CD4-positive, alpha-beta T cell (primary cell): Measurements from ENCODE around the gene ERLEC1. TPM values are rescaled to one million over a fixed set of nuclear protein-coding genes. Genes with fewer than 3 reads are reported as not detected.

Source experiments
- ATAC-seq: fragments of 200-7000 bp; cut with Tn5 transposase; one replicate; pipeline ENCODE4 v1.10.0; 2022; ENCODE audit warnings: mild to moderate bottlenecking; ENCODE audit not compliant: poor library complexity
- CTCF ChIA-PET: fragments of 350-600 bp; sonication (Branson Sonifier 250); formaldehyde crosslinking; loops from one replicate; lab custom pipeline; 2021; ENCODE audit warnings: antibody characterized with exemption, inconsistent platforms; lab: Charles Lee
- POLR2A ChIA-PET: fragments of 350-600 bp; sonication (Branson Sonifier 250); formaldehyde crosslinking; loops from one replicate; lab custom pipeline; 2021; ENCODE audit warnings: antibody characterized with exemption, inconsistent platforms; lab: Charles Lee
- DNase-seq, 14 experiments: peaks; one replicate each; pipeline ENCODE4 v3.0.0-alpha.2; 2013 to 2020; ENCODE audit warnings: mixed read lengths in 2 of 14
- H3K27ac ChIP-seq, 2 donors: one replicate each; pipeline versions ENCODE4 v1.5.1 to v1.7.0; 2013; ENCODE audit warnings: low read length in 2 of 2, low read depth in 1 of 2, mild to moderate bottlenecking in 1 of 2
- H3K27me3 ChIP-seq, 2 experiments: 1 replicate in 1 of 2; 2 replicates in 1 of 2; pipeline versions ENCODE4 v1.6.1 to v1.7.0; 2013; ENCODE audit warnings: low read length in 2 of 2, control low read depth in 1 of 2, mild to moderate bottlenecking in 1 of 2, moderate library complexity in 1 of 2; ENCODE audit not compliant: insufficient read depth in 2 of 2, control insufficient read depth in 1 of 2
- H3K36me3 ChIP-seq: one replicate; pipeline ENCODE4 v1.6.1; 2013; ENCODE audit warnings: low read length, control low read depth; ENCODE audit not compliant: insufficient read depth
- H3K4me1 ChIP-seq: one replicate; pipeline ENCODE4 v1.6.1; 2013; ENCODE audit warnings: low read length, control low read depth; ENCODE audit not compliant: insufficient read depth
- H3K4me3 ChIP-seq: one replicate; pipeline ENCODE4 v1.5.1; 2013; ENCODE audit warnings: mild to moderate bottlenecking, low read length, moderate library complexity
- H3K9me3 ChIP-seq, 2 experiments: 1 replicate in 1 of 2; 2 replicates in 1 of 2; pipeline versions ENCODE4 v1.6.1 to v1.7.0; 2013; ENCODE audit warnings: low read length in 2 of 2, mild to moderate bottlenecking in 2 of 2, control low read depth in 1 of 2, moderate library complexity in 1 of 2; ENCODE audit not compliant: control insufficient read depth in 1 of 2, insufficient read depth in 1 of 2
- H3K27ac Mint-ChIP-seq: one replicate; pipeline ENCODE4 v1.8.0; 2020; ENCODE audit warnings: mixed read lengths
- H3K27me3 Mint-ChIP-seq: one replicate; pipeline ENCODE4 v1.8.0; 2021; ENCODE audit warnings: mixed read lengths
- H3K36me3 Mint-ChIP-seq: one replicate; pipeline ENCODE4 v1.8.0; 2021; ENCODE audit warnings: low read depth, mixed read lengths
- H3K4me1 Mint-ChIP-seq: one replicate; pipeline ENCODE4 v1.8.0; 2021; ENCODE audit warnings: low read depth, mixed read lengths
- H3K4me3 Mint-ChIP-seq: one replicate; pipeline ENCODE4 v1.8.0; 2020; ENCODE audit warnings: mild to moderate bottlenecking, mixed read lengths
- H3K9me3 Mint-ChIP-seq: one replicate; pipeline ENCODE4 v1.8.0; 2020; ENCODE audit warnings: mixed read lengths
- CTCF ChIP-seq: fragments of 200-600 bp; IDR thresholded peaks from one replicate; pipeline ENCODE4 v1.8.0; 2022; ENCODE audit warnings: antibody characterized with exemption, mild to moderate bottlenecking
- intact Hi-C, 2 experiments: fragments of 100-400 bp; cut with DNase I in 1 of 2; cut with micrococcal nuclease in 1 of 2; formaldehyde crosslinking; loops; one replicate each; pipeline versions ENCODE4 v1.15.1 to v1.9.0; 2023 to 2025; cut with DNase I, micrococcal nuclease
- total RNA-seq, 174 experiments: library from RNA in 2 of 174; stranded (reverse) in 2 of 174; gene quantifications; one replicate each; pipeline ENCODE4 v1.2.3 and lab custom pipeline; 2021 to 2026

Gene ERLEC1
- total RNA-seq, 2 experiments from 2014 or later = 14.5 to 14.7 TPM

- ChIA-PET POLR2A (interaction anchor here (1.5 kb wide), 1 partner anchor 12 kb away, joined by 7 read pairs; the partner anchor contains the start of gene CHAC2), CTCF (interaction anchor here (0.9 to 1.2 kb wide), 2 partner anchors 12 to 21 kb away, joined by 3 read pairs; no protein-coding TSS in a partner anchor)
- Histone ChIP-seq H3K4me3 (no peak overlapping the region), H3K36me3 (peaks cover 17% of the 10 kb centered on the region), H3K4me1 (peaks cover 7% of the 10 kb centered on the region), H3K9me3 (no peaks in the 10 kb centered on the region), H3K27me3 (no peaks in the 10 kb centered on the region), H3K27ac (no peak overlapping the region)
- Mint-ChIP-seq H3K4me3 (no peak overlapping the region), H3K36me3 (peaks cover 38% of the 10 kb centered on the region), H3K9me3 (no peaks in the 10 kb centered on the region), H3K27ac (peak overlapping the region; percentile 24), H3K27me3 (no peaks in the 10 kb centered on the region), H3K4me1 (peaks cover 39% of the 10 kb centered on the region)
- intact Hi-C loops = loop anchor here (10.0 kb wide), 4 partner anchors 195 to 1915 kb away; partner anchors contain the start of genes CLHC1 (in 1 of the 2), PNPT1 (in 1 of the 2), PPP4R3B (in 1 of the 2) and PSME4 (in 1 of the 2)
- DNase-seq (no peak), ATAC-seq (no peak)
- TF ChIP-seq CTCF = no peak
Observed at GRCh38 chr2:53780056-53780455, 6.8 kb upstream of the ERLEC1 start.

DNA sequence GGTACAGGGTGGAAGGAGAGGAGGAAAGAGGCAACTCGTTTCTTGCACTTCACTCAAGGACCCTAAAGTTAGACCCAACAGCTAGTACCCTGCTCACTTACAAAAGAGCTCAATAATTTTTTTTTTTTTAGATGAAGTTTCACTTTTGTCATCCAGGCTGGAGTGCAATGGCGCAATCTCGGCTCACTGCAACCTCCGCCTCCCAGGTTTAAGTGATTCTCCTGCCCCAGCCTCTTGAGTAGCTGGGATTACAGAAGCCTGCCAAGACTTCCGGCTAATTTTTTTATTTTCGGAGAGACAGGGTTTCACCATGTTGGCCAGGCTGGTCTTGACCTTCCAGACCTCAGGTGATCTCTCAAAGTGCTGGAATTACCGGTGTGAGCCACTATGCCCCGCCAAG lies 4.2 kb upstream of the ERLEC1 start:
- Histone ChIP-seq H3K9me3 (no peaks in the 10 kb centered on the region), H3K27me3 (no peaks in the 10 kb centered on the region), H3K36me3 (peaks cover 10% of the 10 kb centered on the region), H3K4me3 (no peak overlapping the region), H3K27ac (no peak overlapping the region), H3K4me1 (peaks cover 17% of the 10 kb centered on the region)
- Mint-ChIP-seq H3K4me3 (no peak overlapping the region), H3K9me3 (no peaks in the 10 kb centered on the region), H3K27ac (no peak overlapping the region), H3K4me1 (peaks cover 50% of the 10 kb centered on the region), H3K36me3 (peaks cover 46% of the 10 kb centered on the region), H3K27me3 (no peaks in the 10 kb centered on the region)
- intact Hi-C loops = loop anchor here (10.0 kb wide), 4 partner anchors 192 to 1912 kb away; partner anchors contain the start of genes CLHC1 (in 1 of the 2), PNPT1 (in 1 of the 2), PPP4R3B (in 1 of the 2) and PSME4 (in 1 of the 2)
- ChIA-PET CTCF (no interaction called here), POLR2A (no interaction called here)
- TF ChIP-seq CTCF = no peak
- no peak for DNase-seq
- no peak for ATAC-seq

GRCh38 chr2:53784436-53784835 lies 2.4 kb upstream of the ERLEC1 start:
- H3K27ac ChIP-seq = no peak overlapping the region

More at GRCh38 chr2:53784436-53784835, 2.4 kb upstream of the ERLEC1 start:
- no peaks in the 10 kb centered on the region for H3K27me3 ChIP-seq
- H3K9me3 Mint-ChIP-seq = no peaks in the 10 kb centered on the region
- ATAC-seq (no peak), DNase-seq (no peak)
- TF ChIP-seq CTCF = no peak
- peak overlapping the region; percentile 86 for H3K27ac Mint-ChIP-seq
- H3K4me1 ChIP-seq = peaks cover 24% of the 10 kb centered on the region
- CTCF ChIA-PET = no interaction called here
- H3K36me3 ChIP-seq = peaks cover 10% of the 10 kb centered on the region
- H3K9me3 ChIP-seq = no peaks in the 10 kb centered on the region
- peak overlapping the region; percentile 97 for H3K4me3 Mint-ChIP-seq
- peaks cover 38% of the 10 kb centered on the region for H3K36me3 Mint-ChIP-seq
- peaks cover 51% of the 10 kb centered on the region for H3K4me1 Mint-ChIP-seq
- intact Hi-C loops = loop anchor here (2.0 to 10.0 kb wide), 5 partner anchors 14 to 1910 kb away; partner anchors contain the start of genes CLHC1 (in 1 of the 2), PNPT1 (in 1 of the 2), PPP4R3B (in 1 of the 2) and PSME4 (in 1 of the 2)
- H3K4me3 ChIP-seq = no peak overlapping the region
- no peaks in the 10 kb centered on the region for H3K27me3 Mint-ChIP-seq
- POLR2A ChIA-PET = interaction anchor here (6.2 kb wide), 1 partner anchor 16 kb away, joined by 82 read pairs; the partner anchor contains the start of gene CHAC2
